Stimulated activated CD4-positive, alpha-beta T cell treated with anti-CD3 and anti-CD28 coated beads, Interleukin-1b, Interleukin-23, amount 100 ng/mL, for 4 hours (primary cell): ENCODE measurements around the gene RAMACL.
"Not testable (repeated sequence)": the region's sequence is repeated elsewhere in the genome, so short reads cannot be mapped to it uniquely, and the experiment has no call there.

Experiments used
- DNase-seq, 2 donors: peaks; one replicate each; pipeline ENCODE4 v3.0.0-alpha.2; 2020; ENCODE audit warnings: low read depth in 2 of 2

RAMACL gene

DNA sequence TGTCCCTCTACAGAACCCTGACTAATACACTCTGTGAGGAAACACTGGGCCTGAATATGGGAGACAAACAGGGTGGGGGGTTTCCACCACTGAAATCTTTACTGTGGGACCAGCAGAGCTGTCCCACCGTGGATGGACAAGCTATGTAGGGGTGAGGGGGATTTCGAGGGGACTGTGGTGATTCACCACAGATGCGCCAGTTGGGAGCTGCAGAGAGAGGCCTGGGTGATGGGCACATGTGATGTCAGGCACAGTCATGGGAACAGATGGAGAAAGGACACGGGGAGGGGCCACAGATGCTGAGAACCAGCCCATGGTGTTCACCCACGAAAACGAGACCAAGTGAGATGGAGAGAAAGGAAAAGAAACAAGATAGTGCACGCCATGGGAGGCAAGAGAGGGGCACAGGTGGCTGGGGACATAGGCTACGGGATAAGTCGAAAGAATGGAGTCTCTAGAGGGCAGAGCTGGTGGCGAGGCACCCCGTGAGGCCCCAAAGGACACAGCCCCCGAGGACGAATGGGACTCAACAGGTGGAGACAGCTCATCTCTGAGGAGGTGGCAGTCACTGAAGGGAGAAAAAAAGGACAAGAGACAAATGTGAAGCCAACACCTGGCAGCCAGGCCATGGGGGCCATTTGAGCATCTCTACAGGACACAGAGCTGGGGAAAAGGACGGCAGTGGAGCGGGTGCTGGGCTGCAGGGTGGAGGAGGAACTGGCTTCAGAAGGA is 10.5 kb upstream of the RAMACL start:
- no peak for DNase-seq

DNA sequence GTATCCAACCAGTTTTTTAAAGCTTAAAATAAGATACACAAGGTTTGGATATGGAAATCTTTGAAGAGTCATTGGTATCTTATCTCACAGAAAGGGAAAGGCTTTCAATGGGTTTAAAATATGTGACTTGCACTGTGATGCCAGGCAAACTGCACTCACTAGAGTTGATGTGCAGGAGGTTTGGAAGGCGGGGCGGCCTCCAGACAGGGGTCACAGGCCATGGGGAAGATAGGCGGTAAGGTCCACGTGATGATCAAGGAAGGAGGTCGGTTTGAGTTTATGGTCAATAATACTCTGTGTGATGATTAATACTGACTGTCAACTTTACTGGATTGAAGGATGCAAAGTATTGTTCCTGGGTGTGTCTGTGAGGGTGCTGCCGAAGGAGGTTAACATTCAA is 9.5 kb upstream of the RAMACL start:
- DNase-seq = no peak

DNA sequence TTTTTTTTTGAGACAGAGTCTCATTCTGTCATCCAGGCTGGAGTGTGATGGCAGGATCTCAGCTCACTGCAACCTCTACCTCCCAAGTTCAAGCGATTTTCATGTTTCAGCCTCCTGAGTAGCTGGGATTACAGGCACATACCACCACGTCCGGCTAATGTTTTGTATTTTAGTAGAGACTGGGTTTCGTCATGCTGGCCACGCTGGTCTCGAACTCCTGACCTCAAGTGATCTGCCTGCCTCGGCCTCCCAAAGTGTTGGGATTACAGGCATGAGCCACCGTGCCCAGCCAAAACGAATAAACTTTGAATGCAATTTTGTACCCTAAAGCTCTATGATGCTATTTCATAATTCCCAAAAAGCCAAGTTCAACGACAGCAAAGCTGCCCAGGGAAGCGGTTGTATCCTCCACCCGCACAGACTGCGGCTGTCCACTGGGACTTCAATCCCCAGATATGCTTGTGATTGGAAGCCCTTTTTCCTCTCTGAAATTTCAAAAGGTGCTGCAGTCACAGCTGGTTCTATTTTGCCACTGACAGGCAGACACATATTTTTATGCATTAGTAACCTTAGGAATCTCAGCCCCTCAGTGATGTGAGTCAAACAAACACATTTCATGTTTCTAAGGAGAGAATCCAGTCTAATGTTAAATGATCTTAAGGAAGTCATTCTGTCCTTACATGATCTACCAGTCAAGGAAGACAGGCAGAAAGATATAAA is 8.7 kb upstream of the RAMACL start:
- DNase-seq = no peak

GRCh38 chr6:166592821-166593220 is 6.3 kb upstream of the RAMACL start:
- DNase-seq = no peak

DNA sequence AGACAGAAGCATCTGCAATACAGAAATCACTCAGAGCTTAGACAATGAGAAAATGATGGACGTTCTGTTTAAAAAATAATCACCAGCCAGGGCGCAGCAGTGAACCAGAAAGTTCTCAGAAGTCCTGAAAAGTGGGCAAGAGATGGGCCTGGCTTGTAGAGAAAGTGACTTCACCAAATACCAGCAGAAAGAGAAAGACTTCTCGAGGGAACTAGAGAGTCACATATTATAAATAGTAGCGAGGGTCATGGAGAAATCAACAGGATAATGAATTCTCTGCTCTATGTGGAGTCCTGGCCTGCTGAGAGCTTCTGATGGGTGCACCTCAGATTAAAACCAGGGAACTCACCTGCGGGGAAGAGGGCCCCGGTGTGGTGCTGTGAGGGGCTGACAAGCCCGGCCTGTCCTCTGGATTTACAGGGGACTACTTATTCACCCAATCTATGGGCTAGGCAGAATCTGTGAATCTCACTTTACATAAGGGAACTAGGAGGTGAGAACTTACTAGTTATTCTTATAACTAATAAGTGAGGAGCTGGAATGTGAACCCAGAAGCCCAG is 5.6 kb upstream of the RAMACL start:
- DNase-seq = no peak

DNA sequence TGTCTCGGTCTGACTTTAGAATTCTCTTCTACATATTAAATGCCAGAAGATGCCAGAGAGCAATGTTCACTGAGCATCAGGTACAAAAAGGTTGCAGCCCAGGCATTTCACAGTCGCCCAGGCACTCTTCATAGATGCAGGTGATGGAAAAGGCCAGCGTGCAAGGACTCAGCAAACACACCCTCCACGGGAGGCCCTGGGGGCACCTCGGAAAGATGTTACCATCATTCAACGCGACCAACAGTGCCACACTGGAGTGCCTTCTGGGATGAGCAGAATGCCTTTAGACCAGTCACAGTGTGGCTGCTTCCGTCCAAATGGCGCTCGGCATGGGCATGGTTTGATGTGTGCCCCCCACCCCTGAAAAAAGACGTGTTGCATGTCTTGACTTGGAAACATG is 4.5 kb upstream of the RAMACL start:
- DNase-seq = no peak

GRCh38 chr6:166589786-166590574 is 3.5 kb upstream of the RAMACL start:
- no peak for DNase-seq

DNA sequence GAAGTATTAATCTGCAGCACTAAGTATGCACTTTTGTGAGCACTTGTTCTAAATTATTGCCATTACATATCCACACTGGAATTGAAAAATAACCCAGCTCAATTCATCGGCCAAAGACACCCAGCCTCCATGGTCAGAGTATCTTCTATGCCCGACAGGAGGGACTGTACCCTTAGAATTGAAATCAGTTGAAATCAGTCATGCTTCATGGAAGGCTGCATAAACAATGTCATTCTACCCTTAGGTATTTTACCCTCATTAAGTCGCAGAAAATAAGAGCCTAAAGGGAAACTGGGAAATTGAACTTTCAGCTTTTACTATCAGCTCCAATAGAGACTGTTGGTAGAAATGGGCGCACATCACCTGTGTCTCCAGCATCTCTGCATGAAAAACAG is 2.9 kb upstream of the RAMACL start:
- no peak for DNase-seq

- DNase-seq = no peak
Measured at GRCh38 chr6:166588691-166589336, 2.3 kb upstream of the RAMACL start.

DNA sequence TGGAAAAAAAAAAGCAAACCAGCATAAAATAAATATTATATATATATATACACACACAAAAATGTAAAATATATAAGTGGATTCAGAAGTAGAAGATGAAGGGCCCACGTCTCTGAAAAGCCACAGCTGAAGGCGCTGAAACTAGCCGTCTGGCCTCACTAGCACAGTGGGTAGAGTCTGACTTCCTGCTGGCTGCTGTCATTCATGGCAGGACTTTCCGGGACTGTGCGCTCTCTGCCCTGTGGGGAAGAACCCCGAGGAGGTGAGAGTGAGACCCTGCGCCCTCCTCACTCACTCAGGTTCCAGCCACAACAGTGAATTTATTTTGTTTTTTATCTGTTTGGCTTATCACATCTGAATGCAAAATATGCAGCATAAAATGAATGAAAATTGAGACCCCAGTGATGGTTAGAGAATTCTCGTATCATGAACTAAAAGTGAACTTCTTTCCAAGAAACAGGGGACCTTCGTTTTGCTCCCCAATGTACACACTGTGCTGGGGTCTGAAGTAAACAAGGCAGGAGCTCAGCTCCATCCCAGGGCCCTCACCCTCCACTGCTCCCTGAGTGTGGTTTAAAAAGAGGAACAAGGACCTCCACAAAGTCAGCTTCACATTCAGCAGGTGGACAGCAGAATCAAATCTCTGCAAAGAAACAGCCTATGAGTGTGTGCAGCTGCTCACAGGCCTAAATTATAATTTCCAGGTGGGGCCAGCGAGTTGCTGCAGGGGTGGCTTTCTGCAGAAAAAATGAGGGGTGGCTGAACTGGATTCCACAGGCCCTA is 1.3 kb upstream of the RAMACL start:
- no peak for DNase-seq

GRCh38 chr6:166584853-166585429 is 1.5 kb downstream of the RAMACL start:
- DNase-seq = no peak

DNA sequence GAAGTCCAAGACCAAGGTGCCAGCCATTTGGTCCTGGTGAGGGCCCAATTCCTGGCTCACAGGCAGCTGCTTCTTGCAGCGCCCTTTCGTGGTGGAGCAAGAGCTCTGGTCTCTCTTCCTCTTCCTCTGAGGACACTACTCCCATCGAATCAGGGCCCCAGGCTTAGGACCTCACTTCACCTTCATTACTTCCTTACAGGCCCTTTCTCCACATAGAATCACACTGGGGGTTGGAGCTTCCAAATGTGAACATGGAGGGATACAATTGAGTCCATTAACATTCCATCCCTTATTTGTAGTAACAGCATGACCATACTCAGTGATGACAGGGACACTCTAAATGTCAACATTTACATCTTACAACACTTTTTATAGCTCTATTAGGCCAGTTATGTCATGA is 2.3 kb downstream of the RAMACL start:
- DNase-seq = no peak

DNA sequence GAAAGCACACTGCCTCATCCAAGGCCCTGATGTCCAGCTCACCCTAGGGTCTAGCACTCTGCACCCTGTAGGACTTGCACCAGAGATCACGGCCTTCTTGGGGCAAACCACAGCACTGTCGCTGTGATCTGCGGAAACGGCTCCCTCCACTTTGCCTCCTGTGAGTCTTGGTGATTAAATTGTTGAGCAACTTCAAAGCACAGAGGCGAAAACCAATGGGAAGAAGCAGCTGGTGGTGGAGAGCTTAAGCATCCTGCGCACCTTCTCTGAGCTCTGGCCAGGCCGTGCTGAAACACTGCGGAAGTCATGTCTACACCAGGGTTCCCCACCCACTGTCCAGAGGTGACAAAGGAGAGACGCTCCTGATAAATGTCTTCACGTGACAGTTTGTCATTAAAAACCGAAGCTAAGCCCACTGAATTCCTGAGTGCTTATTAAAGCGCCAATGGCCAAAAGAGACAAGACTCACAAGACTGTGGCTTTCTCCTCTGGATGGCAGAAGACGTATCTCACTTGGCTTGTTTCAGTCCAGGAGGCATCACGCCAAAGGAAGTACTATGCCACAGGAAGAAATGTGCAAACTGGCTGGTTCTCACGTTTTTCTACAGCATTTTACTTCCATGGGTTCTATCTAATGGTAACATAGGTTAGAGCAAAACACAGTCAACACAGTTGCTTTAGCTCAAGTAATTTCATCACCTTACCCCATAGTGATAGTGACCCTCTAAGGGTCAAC is 3.1 kb downstream of the RAMACL start:
- no peak for DNase-seq

GRCh38 chr6:166582258-166582657 is 4.2 kb downstream of the RAMACL start:
- no peak for DNase-seq

- not testable (repeated sequence) for DNase-seq
Measured at GRCh38 chr6:166581801-166582200, 4.7 kb downstream of the RAMACL start.

GRCh38 chr6:166581091-166581511 is 5.4 kb downstream of the RAMACL start:
- no peak for DNase-seq

GRCh38 chr6:166580076-166581050 is 6.1 kb downstream of the RAMACL start:
- DNase-seq = no peak

GRCh38 chr6:166579237-166579850 is 7.1 kb downstream of the RAMACL start:
- no peak for DNase-seq
